GM12873 (cell line): ENCODE results near the gene NUFIP2.

Experiments used
- CTCF ChIP-seq: IDR thresholded peaks from 2 replicates; pipeline ENCODE4 v1.5.1; 2012; ENCODE audit warnings: low read depth, mild to moderate bottlenecking, moderate library complexity, low read length, control low read depth; ENCODE audit not compliant: insufficient read depth; ENCODE audit errors: missing control alignments

Gene NUFIP2

GRCh38 chr17:29225396-29225795, 68.6 kb downstream of the NUFIP2 start:
- no peak for TF ChIP-seq CTCF

- TF ChIP-seq CTCF: peak; percentile 87
Measured at GRCh38 chr17:29219378-29220047, 74.4 kb downstream of the NUFIP2 start.

- no peak for TF ChIP-seq CTCF
Measured at GRCh38 chr17:29216856-29217255, 77.1 kb downstream of the NUFIP2 start.

- TF ChIP-seq CTCF: no peak
Measured at GRCh38 chr17:29216181-29216580, 77.8 kb downstream of the NUFIP2 start.

GRCh38 chr17:29215717-29216116, 78.2 kb downstream of the NUFIP2 start:
- no peak for TF ChIP-seq CTCF

- TF ChIP-seq CTCF: no peak
Measured at GRCh38 chr17:29215174-29215573, 78.8 kb downstream of the NUFIP2 start.

- no peak for TF ChIP-seq CTCF
Measured at GRCh38 chr17:29214215-29215146, 79.5 kb downstream of the NUFIP2 start.
